Right atrium auricular region (tissue), 2 donors: ENCODE measurements around the gene CUL3. TPM values are rescaled to one million over a fixed set of nuclear protein-coding genes. Genes with fewer than 3 reads are reported as not detected.

Experiments
- DNase-seq: peaks from one replicate; pipeline ENCODE4 v3.0.0-alpha.2; 2019; ENCODE audit warnings: low spot score
- H3K27ac ChIP-seq, 2 donors: fragments of 200-600 bp; sonication (generic); 1 replicate in 1 of 2; 2 replicates in 1 of 2; pipeline ENCODE4 v1.5.1; 2016 to 2019
- H3K27me3 ChIP-seq, 2 donors: fragments of 200-600 bp; sonication (generic); one replicate each; pipeline versions ENCODE4 v1.5.1 to v1.6.0; 2017 to 2019
- H3K36me3 ChIP-seq: fragments of 200-600 bp; sonication (generic); one replicate; pipeline ENCODE4 v1.5.1; 2016
- H3K4me1 ChIP-seq, 2 donors: fragments of 200-600 bp; sonication (generic); one replicate each; pipeline versions ENCODE4 v1.5.1 to v1.6.0; 2017 to 2019
- H3K4me3 ChIP-seq, 2 donors: fragments of 200-600 bp; sonication (generic); 1 replicate in 1 of 2; 2 replicates in 1 of 2; pipeline ENCODE4 v1.5.1; 2017 to 2019; ENCODE audit warnings: mild to moderate bottlenecking in 1 of 2, moderate library complexity in 1 of 2
- H3K9me3 ChIP-seq, 2 donors: fragments of 200-600 bp; sonication (generic); one replicate each; pipeline ENCODE4 v1.5.1; 2019
- CTCF ChIP-seq, 2 donors: fragments of 200-600 bp; sonication (generic); IDR thresholded peaks; one replicate each; pipeline ENCODE4 v1.5.1; 2019; ENCODE audit warnings: antibody characterized with exemption in 2 of 2
- total RNA-seq, 2 donors: library from RNA; depleted of rRNA; stranded (reverse); fragments of >200 nt; gene quantifications; one replicate each; pipeline ENCODE4 v1.1.0, GENCODE V29; 2016

The CUL3 gene
- total RNA-seq, 2 donors from 2014 or later: 43.5 to 51.4 TPM

GRCh38 chr2:224545884-224546644, 39.1 kb downstream of the CUL3 start:
- Histone ChIP-seq H3K4me1 (peaks cover 0 to 20% of the 10 kb centered on the region in 2 donors), H3K27ac (no peak overlapping the region), H3K27me3 (no peaks in the 10 kb centered on the region), H3K9me3 (no peaks in the 10 kb centered on the region), H3K4me3 (no peak overlapping the region), H3K36me3 (no peaks in the 10 kb centered on the region)
- TF ChIP-seq CTCF (IDR thresholded peaks at IDR 0.05): no peak
- no peak for DNase-seq

GRCh38 chr2:224543939-224544338, 41.2 kb downstream of the CUL3 start:
- H3K4me1 ChIP-seq: peaks cover 0 to 20% of the 10 kb centered on the region in 2 donors
- no peaks in the 10 kb centered on the region for H3K36me3 ChIP-seq
- no peak overlapping the region for H3K27ac ChIP-seq
- no peak overlapping the region for H3K4me3 ChIP-seq
- no peaks in the 10 kb centered on the region for H3K27me3 ChIP-seq
- DNase-seq: no peak
- H3K9me3 ChIP-seq: no peaks in the 10 kb centered on the region
- no peak for TF ChIP-seq CTCF (IDR thresholded peaks at IDR 0.05)

GRCh38 chr2:224538561-224539138, 46.5 kb downstream of the CUL3 start:
- Histone ChIP-seq H3K27ac (no peak overlapping the region), H3K36me3 (no peaks in the 10 kb centered on the region)
- TF ChIP-seq CTCF (IDR thresholded peaks at IDR 0.05): no peak

GRCh38 chr2:224532931-224533330, 52.2 kb downstream of the CUL3 start:
- Histone ChIP-seq H3K4me1 (peaks cover 0 to 14% of the 10 kb centered on the region in 2 donors), H3K27me3 (no peaks in the 10 kb centered on the region), H3K27ac (no peak overlapping the region), H3K4me3 (no peak overlapping the region), H3K9me3 (no peaks in the 10 kb centered on the region), H3K36me3 (peaks cover 6% of the 10 kb centered on the region)
- no peak for TF ChIP-seq CTCF (IDR thresholded peaks at IDR 0.05)
- no peak for DNase-seq

More at GRCh38 chr2:224538561-224539138, 46.5 kb downstream of the CUL3 start:
- Histone ChIP-seq H3K9me3 (no peaks in the 10 kb centered on the region), H3K27me3 (no peaks in the 10 kb centered on the region), H3K4me3 (no peak overlapping the region), H3K4me1 (no peaks in the 10 kb centered on the region)
- DNase-seq: no peak

GRCh38 chr2:224532441-224532840, 52.7 kb downstream of the CUL3 start:
- no peak for DNase-seq
- no peaks in the 10 kb centered on the region for H3K27me3 ChIP-seq
- H3K9me3 ChIP-seq: no peaks in the 10 kb centered on the region
- peaks cover 0 to 14% of the 10 kb centered on the region in 2 donors for H3K4me1 ChIP-seq
- H3K27ac ChIP-seq: no peak overlapping the region
- peaks cover 6% of the 10 kb centered on the region for H3K36me3 ChIP-seq
- TF ChIP-seq CTCF (IDR thresholded peaks at IDR 0.05): no peak
- H3K4me3 ChIP-seq: no peak overlapping the region
